AG08395 (cell line): ENCODE data around the gene TRPM8.
"Not testable (repeated sequence)": the region's sequence is repeated elsewhere in the genome, so short reads cannot be mapped to it uniquely, and the experiment has no call there.

ENCODE experiments used
- DNase-seq: peaks from one replicate; pipeline ENCODE4 v3.0.0; 2012; ENCODE audit warnings: mixed read lengths, low spot score

Gene TRPM8

GRCh38 chr2:233938676-233939370 lies 21.6 kb downstream of the TRPM8 start:
- no peak for DNase-seq

GRCh38 chr2:233940376-233941276 lies 23.5 kb downstream of the TRPM8 start:
- DNase-seq: no peak

- DNase-seq: no peak
Observed at GRCh38 chr2:233942731-233943130, 25.6 kb downstream of the TRPM8 start.

GRCh38 chr2:233944269-233944668 lies 27.1 kb downstream of the TRPM8 start:
- no peak for DNase-seq

GRCh38 chr2:233944722-233945121 lies 27.5 kb downstream of the TRPM8 start:
- no peak for DNase-seq

GRCh38 chr2:233945146-233945545 lies 28.0 kb downstream of the TRPM8 start:
- DNase-seq: no peak

- DNase-seq: no peak
Observed at GRCh38 chr2:233950078-233950825, 33.1 kb downstream of the TRPM8 start.

GRCh38 chr2:233952335-233952734 lies 35.2 kb downstream of the TRPM8 start:
- no peak for DNase-seq

- no peak for DNase-seq
Observed at GRCh38 chr2:233953087-233953801, 36.1 kb downstream of the TRPM8 start.

- DNase-seq: no peak
Observed at GRCh38 chr2:233960203-233960602, 43.0 kb downstream of the TRPM8 start.

GRCh38 chr2:233961905-233962304 lies 44.7 kb downstream of the TRPM8 start:
- no peak for DNase-seq

- peak; percentile 32 for DNase-seq
Observed at GRCh38 chr2:233964581-233964980, 47.4 kb downstream of the TRPM8 start.

GRCh38 chr2:233965032-233965603 lies 47.9 kb downstream of the TRPM8 start:
- peak; percentile 22 for DNase-seq

- not testable (repeated sequence) for DNase-seq
Observed at GRCh38 chr2:233965646-233966045, 48.5 kb downstream of the TRPM8 start.

- peak; percentile 17 for DNase-seq
Observed at GRCh38 chr2:233966388-233966787, 49.2 kb downstream of the TRPM8 start.

GRCh38 chr2:233967164-233967563 lies 50.0 kb downstream of the TRPM8 start:
- DNase-seq: no peak

- DNase-seq: no peak
Observed at GRCh38 chr2:233968556-233968955, 51.4 kb downstream of the TRPM8 start.

- DNase-seq: not testable (repeated sequence)
Observed at GRCh38 chr2:233972460-233972859, 55.3 kb downstream of the TRPM8 start.

- DNase-seq: no peak
Observed at GRCh38 chr2:233972941-233973575, 55.9 kb downstream of the TRPM8 start.

GRCh38 chr2:233973786-233974185 lies 56.6 kb downstream of the TRPM8 start:
- no peak for DNase-seq

GRCh38 chr2:233974530-233975071 lies 57.4 kb downstream of the TRPM8 start:
- peak; percentile 95 for DNase-seq
